WTC11 (cell line): ENCODE data around the gene SCO2. TPM values are rescaled to one million over a fixed set of nuclear protein-coding genes. Genes with fewer than 3 reads are reported as not detected.

ENCODE experiments used
- ATAC-seq: fragments of 200-7000 bp; cut with Tn5 transposase; 2 replicates; pipeline ENCODE4 v1.10.0; 2021; ENCODE audit warnings: mild to moderate bottlenecking, moderate library complexity
- CTCF ChIA-PET: fragments of 300-600 bp; sonication (Branson Sonifier 250); formaldehyde crosslinking; loops from one replicate; lab custom pipeline; 2021; ENCODE audit warnings: antibody characterized with exemption; lab: Charles Lee
- POLR2A ChIA-PET: fragments of 350-600 bp; sonication (Branson Sonifier 250); formaldehyde crosslinking; loops from one replicate; lab custom pipeline; 2021; ENCODE audit warnings: antibody characterized with exemption; lab: Charles Lee
- DNase-seq: peaks from one replicate; pipeline ENCODE4 v3.0.0; 2021; ENCODE audit warnings: low spot score
- H3K27ac Mint-ChIP-seq: 2 replicates; pipeline ENCODE4 v1.8.0; 2021; ENCODE audit warnings: mixed read lengths
- H3K27me3 Mint-ChIP-seq: 2 replicates; pipeline ENCODE4 v1.8.0; 2021; ENCODE audit warnings: low read depth, mild to moderate bottlenecking, moderate library complexity, mixed read lengths
- H3K36me3 Mint-ChIP-seq: 2 replicates; pipeline ENCODE4 v1.8.0; 2021; ENCODE audit warnings: mixed read lengths
- H3K4me1 Mint-ChIP-seq: 2 replicates; pipeline ENCODE4 v1.8.0; 2022; ENCODE audit warnings: mixed read lengths
- H3K4me3 Mint-ChIP-seq: 2 replicates; pipeline ENCODE4 v1.8.0; 2021; ENCODE audit warnings: mild to moderate bottlenecking, moderate library complexity, mixed read lengths
- H3K9me3 Mint-ChIP-seq: 2 replicates; pipeline ENCODE4 v1.8.0; 2021; ENCODE audit warnings: mixed read lengths
- AR ChIP-seq: fragments of 250-450 bp; sonication (Bioruptor Pico); IDR thresholded peaks from 2 replicates; pipeline ENCODE4 v1.9.0; 2021; ENCODE audit warnings: mild to moderate bottlenecking
- ATF3 ChIP-seq: sonication (generic); formaldehyde crosslinking; conservative IDR thresholded peaks from 2 replicates; pipeline ENCODE4 v1.8.1; 2022; ENCODE audit warnings: mild to moderate bottlenecking, missing genetic modification reagents
- EMX1 ChIP-seq: fragments of 250-450 bp; sonication (Bioruptor Pico); IDR thresholded peaks from 2 replicates; pipeline ENCODE4 v1.8.0; 2021; ENCODE audit warnings: mild to moderate bottlenecking
- ETV6 ChIP-seq: sonication (generic); formaldehyde crosslinking; IDR thresholded peaks from 2 replicates; pipeline ENCODE4 v1.8.1; 2022; ENCODE audit warnings: mild to moderate bottlenecking, missing genetic modification reagents
- FOXK1 ChIP-seq: sonication (generic); formaldehyde crosslinking; IDR thresholded peaks from 2 replicates; pipeline ENCODE4 v1.8.0; 2022; ENCODE audit warnings: mild to moderate bottlenecking, moderate library complexity, missing genetic modification reagents
- GRHL2 ChIP-seq: fragments of 250-450 bp; sonication (Bioruptor Pico); IDR thresholded peaks from 2 replicates; pipeline ENCODE4 v1.8.0; 2022; ENCODE audit warnings: mild to moderate bottlenecking, moderate library complexity; ENCODE audit not compliant: insufficient replicate concordance, severe bottlenecking
- GTF2I ChIP-seq: fragments of 250-450 bp; sonication (Bioruptor Pico); conservative IDR thresholded peaks from 2 replicates; pipeline ENCODE4 v1.4.0; 2021; ENCODE audit warnings: mild to moderate bottlenecking
- MLX ChIP-seq: sonication (generic); formaldehyde crosslinking; IDR thresholded peaks from 2 replicates; pipeline ENCODE4 v1.8.1; 2023; ENCODE audit warnings: mild to moderate bottlenecking, missing genetic modification reagents, moderate library complexity
- NFE2L1 ChIP-seq: sonication (generic); formaldehyde crosslinking; IDR thresholded peaks from 2 replicates; pipeline ENCODE4 v1.8.1; 2023; ENCODE audit warnings: missing genetic modification reagents
- NFYB ChIP-seq: sonication (generic); formaldehyde crosslinking; conservative IDR thresholded peaks from 2 replicates; pipeline ENCODE4 v1.8.0; 2022; ENCODE audit warnings: low read depth, missing genetic modification reagents
- NR1H2 ChIP-seq: sonication (generic); formaldehyde crosslinking; IDR thresholded peaks from 2 replicates; pipeline ENCODE4 v1.9.0; 2021; ENCODE audit warnings: mild to moderate bottlenecking, moderate library complexity, missing genetic modification reagents
- TCF7 ChIP-seq: sonication (generic); formaldehyde crosslinking; IDR thresholded peaks from 2 replicates; pipeline ENCODE4 v1.8.0; 2022; ENCODE audit warnings: mild to moderate bottlenecking, low read depth, missing genetic modification reagents, moderate library complexity
- ZBTB21 ChIP-seq: sonication (generic); formaldehyde crosslinking; IDR thresholded peaks from 2 replicates; pipeline ENCODE4 v1.8.1; 2023; ENCODE audit warnings: mild to moderate bottlenecking, missing genetic modification reagents, borderline replicate concordance
- ZNF121 ChIP-seq: sonication (generic); formaldehyde crosslinking; IDR thresholded peaks from 2 replicates; pipeline ENCODE4 v1.8.0; 2023; ENCODE audit warnings: missing genetic modification reagents
- ZNF219 ChIP-seq: sonication (generic); formaldehyde crosslinking; IDR thresholded peaks from 2 replicates; pipeline ENCODE4 v1.8.0; 2023; ENCODE audit warnings: missing genetic modification reagents, mild to moderate bottlenecking, borderline replicate concordance
- ZNF263 ChIP-seq: sonication (generic); formaldehyde crosslinking; IDR thresholded peaks from 2 replicates; pipeline ENCODE4 v1.8.1; 2022; ENCODE audit warnings: low read depth, mild to moderate bottlenecking, moderate library complexity, missing genetic modification reagents
- ZNF396 ChIP-seq: fragments of 250-450 bp; sonication (Bioruptor Pico); IDR thresholded peaks from 2 replicates; pipeline ENCODE4 v1.8.0; 2021; ENCODE audit warnings: mild to moderate bottlenecking, moderate library complexity, borderline replicate concordance
- ZNF416 ChIP-seq: fragments of 250-450 bp; sonication (Bioruptor Pico); IDR thresholded peaks from 2 replicates; pipeline ENCODE4 v1.9.0; 2021; ENCODE audit warnings: mild to moderate bottlenecking, inconsistent platforms
- ZNF512 ChIP-seq: sonication (generic); formaldehyde crosslinking; IDR thresholded peaks from 2 replicates; pipeline ENCODE4 v1.8.1; 2022; ENCODE audit warnings: missing genetic modification reagents, borderline replicate concordance
- ZNF671 ChIP-seq: fragments of 250-450 bp; sonication (Bioruptor Pico); IDR thresholded peaks from 2 replicates; pipeline ENCODE4 v1.8.0; 2021; ENCODE audit warnings: mild to moderate bottlenecking
- total RNA-seq: library from RNA; stranded (reverse); gene quantifications from 3 replicates; pipeline ENCODE4 v1.2.3, GENCODE V29; 2021
- TF ChIP-seq, protein P1 (sequence below): sonication (generic); formaldehyde crosslinking; IDR thresholded peaks from 2 replicates; pipeline ENCODE4 v1.8.0; 2023; ENCODE audit warnings: missing genetic modification reagents
- TF ChIP-seq, protein P2 (sequence below): sonication (generic); formaldehyde crosslinking; IDR thresholded peaks from 2 replicates; pipeline ENCODE4 v1.8.1; 2022; ENCODE audit warnings: low read depth, mild to moderate bottlenecking, moderate library complexity, missing genetic modification reagents, borderline replicate concordance
- TF ChIP-seq, protein P3 (sequence below): fragments of 250-450 bp; sonication (Bioruptor Pico); IDR thresholded peaks from 2 replicates; pipeline ENCODE4 v1.8.0; 2021; ENCODE audit warnings: mild to moderate bottlenecking
- TF ChIP-seq, protein P4 (sequence below): fragments of 250-450 bp; sonication (Bioruptor Pico); IDR thresholded peaks from 2 replicates; pipeline ENCODE4 v1.9.0; 2021; ENCODE audit warnings: moderate library complexity, mild to moderate bottlenecking, inconsistent platforms, borderline replicate concordance

SCO2 gene
- total RNA-seq, 1 experiment from 2014 or later: not detected

GRCh38 chr22:50525104-50525857 lies at the start of gene SCO2 (continued):
- TF ChIP-seq AR (no peak), NFE2L1 (CRISPR knock-in tag) (peak; percentile 85; the same call in 1 of the 2 replicates), NFYB (CRISPR knock-in tag) (0 out of 2 replicates have a peak, but pooled peaks have one; percentile 24), TCF7 (CRISPR knock-in tag) (no peak), MLX (CRISPR knock-in tag) (no peak), EMX1 (CRISPR knock-in tag) (no peak), GRHL2 (CRISPR knock-in tag) (no peak), ZNF396 (CRISPR knock-in tag) (no peak), ZNF416 (CRISPR knock-in tag) (no peak), ZBTB21 (CRISPR knock-in tag) (no peak), ZNF512 (no peak), ZNF671 (CRISPR knock-in tag) (no peak), ZNF263 (CRISPR knock-in tag) (no peak)
- TF ChIP-seq, protein P1, sequence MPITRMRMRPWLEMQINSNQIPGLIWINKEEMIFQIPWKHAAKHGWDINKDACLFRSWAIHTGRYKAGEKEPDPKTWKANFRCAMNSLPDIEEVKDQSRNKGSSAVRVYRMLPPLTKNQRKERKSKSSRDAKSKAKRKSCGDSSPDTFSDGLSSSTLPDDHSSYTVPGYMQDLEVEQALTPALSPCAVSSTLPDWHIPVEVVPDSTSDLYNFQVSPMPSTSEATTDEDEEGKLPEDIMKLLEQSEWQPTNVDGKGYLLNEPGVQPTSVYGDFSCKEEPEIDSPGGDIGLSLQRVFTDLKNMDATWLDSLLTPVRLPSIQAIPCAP (CRISPR knock-in tag): peak; percentile 48; the same call in 1 of the 2 replicates
- TF ChIP-seq, protein P2, sequence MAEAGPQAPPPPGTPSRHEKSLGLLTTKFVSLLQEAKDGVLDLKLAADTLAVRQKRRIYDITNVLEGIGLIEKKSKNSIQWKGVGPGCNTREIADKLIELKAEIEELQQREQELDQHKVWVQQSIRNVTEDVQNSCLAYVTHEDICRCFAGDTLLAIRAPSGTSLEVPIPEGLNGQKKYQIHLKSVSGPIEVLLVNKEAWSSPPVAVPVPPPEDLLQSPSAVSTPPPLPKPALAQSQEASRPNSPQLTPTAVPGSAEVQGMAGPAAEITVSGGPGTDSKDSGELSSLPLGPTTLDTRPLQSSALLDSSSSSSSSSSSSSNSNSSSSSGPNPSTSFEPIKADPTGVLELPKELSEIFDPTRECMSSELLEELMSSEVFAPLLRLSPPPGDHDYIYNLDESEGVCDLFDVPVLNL: peak; percentile 77; the same call in 1 of the 2 replicates

DNA sequence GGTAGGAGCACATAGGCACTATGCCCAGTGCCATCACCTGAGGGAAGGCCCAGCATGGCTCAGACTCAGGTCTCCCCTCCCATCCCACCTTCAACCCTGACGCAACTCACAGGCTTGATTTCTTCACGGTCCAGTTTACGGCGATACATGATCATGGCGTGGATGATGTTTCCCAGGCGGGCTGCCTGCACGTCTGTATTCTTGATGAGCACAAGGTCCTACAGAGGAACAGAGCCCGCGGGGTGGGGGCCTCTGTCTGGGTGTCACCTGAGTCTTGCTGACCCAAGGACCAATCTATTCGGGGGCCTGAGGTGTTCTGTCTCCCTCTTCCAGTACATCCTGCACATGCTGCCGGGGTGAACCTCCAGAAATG lies 49.0 kb upstream of the SCO2 start:
- H3K4me1 Mint-ChIP-seq: no peaks in the 10 kb centered on the region
- ChIA-PET POLR2A (no interaction called here), CTCF (interaction anchor here (1.1 to 5.0 kb wide), 4 partner anchors 11 to 52 kb away, joined by 3 to 25 read pairs (median 6); partner anchors contain the start of genes SCO2 and SYCE3)
- H3K27ac Mint-ChIP-seq: no peak overlapping the region
- TF ChIP-seq ATF3 (CRISPR knock-in tag) (no peak), ZNF121 (CRISPR knock-in tag) (no peak), FOXK1 (CRISPR knock-in tag) (no peak), ZNF219 (CRISPR knock-in tag) (no peak), ETV6 (no peak), GTF2I (CRISPR knock-in tag) (no peak), NR1H2 (CRISPR knock-in tag) (no peak)
- TF ChIP-seq, protein P3, sequence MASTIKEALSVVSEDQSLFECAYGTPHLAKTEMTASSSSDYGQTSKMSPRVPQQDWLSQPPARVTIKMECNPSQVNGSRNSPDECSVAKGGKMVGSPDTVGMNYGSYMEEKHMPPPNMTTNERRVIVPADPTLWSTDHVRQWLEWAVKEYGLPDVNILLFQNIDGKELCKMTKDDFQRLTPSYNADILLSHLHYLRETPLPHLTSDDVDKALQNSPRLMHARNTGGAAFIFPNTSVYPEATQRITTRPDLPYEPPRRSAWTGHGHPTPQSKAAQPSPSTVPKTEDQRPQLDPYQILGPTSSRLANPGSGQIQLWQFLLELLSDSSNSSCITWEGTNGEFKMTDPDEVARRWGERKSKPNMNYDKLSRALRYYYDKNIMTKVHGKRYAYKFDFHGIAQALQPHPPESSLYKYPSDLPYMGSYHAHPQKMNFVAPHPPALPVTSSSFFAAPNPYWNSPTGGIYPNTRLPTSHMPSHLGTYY (CRISPR knock-in tag): no peak
- TF ChIP-seq, protein P4, sequence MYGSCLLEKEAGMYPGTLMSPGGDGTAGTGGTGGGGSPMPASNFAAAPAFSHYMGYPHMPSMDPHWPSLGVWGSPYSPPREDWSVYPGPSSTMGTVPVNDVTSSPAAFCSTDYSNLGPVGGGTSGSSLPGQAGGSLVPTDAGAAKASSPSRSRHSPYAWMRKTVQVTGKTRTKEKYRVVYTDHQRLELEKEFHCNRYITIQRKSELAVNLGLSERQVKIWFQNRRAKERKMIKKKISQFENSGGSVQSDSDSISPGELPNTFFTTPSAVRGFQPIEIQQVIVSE (CRISPR knock-in tag): no peak
- DNase-seq (no peak), ATAC-seq (no peak)
- H3K9me3 Mint-ChIP-seq: no peaks in the 10 kb centered on the region
- no peaks in the 10 kb centered on the region for H3K27me3 Mint-ChIP-seq
- H3K36me3 Mint-ChIP-seq: peaks cover 24% of the 10 kb centered on the region
- no peak overlapping the region for H3K4me3 Mint-ChIP-seq
